SU-DHL-6 (cell line): Measurements from ENCODE around the gene FANK1.
"Not testable (repeated sequence)": the region's sequence is repeated elsewhere in the genome, so short reads cannot be mapped to it uniquely, and the experiment has no call there.

Source experiments
- CTCF ChIP-seq: fragments of 200-600 bp; sonication (generic); IDR thresholded peaks from one replicate; pipeline ENCODE4 v1.5.1; 2017; ENCODE audit warnings: antibody characterized with exemption, mild to moderate bottlenecking, low read length, moderate library complexity; ENCODE audit not compliant: insufficient read depth, poor library complexity, severe bottlenecking
- EZH2phosphoT487 ChIP-seq: fragments of 200-600 bp; sonication (generic), shearing (Covaris generic); conservative IDR thresholded peaks from 2 replicates; pipeline ENCODE4 v1.6.1; 2018; ENCODE audit warnings: mild to moderate bottlenecking, antibody characterized with exemption, low read length, moderate library complexity, mixed read lengths

- not testable (repeated sequence) for TF ChIP-seq CTCF, EZH2phosphoT487
These were observed at the start of gene FANK1 for GRCh38 chr10:125896088-125896934.
